HG03520 (cell line): Measurements from ENCODE around the gene COL18A1.

Source experiments
- ATAC-seq: cut with Tn5 transposase; IDR thresholded peaks from one replicate; pipeline ENCODE4 v1.9.1; 2021; ENCODE audit warnings: mild to moderate bottlenecking, moderate library complexity; ENCODE audit not compliant: unreplicated experiment

The COL18A1 gene

DNA sequence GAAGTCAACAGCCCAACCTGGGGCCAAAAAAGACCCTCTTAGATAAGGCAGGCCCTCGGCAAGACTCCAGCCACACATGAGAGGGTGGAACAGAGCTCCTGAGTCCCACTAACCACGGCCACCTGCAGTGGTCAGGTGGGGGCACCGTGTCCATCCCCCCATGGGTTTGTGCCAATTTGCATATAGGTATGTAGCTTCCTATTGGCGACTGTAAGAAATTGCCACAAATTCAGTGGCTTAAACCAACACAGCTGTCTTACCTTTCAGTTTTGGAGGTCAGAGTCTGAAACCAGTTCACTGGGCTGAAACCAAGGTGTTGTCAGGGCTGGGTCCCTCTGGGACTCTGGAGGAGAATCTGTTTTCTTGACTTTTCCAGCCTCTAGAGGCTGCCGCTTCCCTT is 59.3 kb downstream of the COL18A1 start:
- no peak for ATAC-seq

DNA sequence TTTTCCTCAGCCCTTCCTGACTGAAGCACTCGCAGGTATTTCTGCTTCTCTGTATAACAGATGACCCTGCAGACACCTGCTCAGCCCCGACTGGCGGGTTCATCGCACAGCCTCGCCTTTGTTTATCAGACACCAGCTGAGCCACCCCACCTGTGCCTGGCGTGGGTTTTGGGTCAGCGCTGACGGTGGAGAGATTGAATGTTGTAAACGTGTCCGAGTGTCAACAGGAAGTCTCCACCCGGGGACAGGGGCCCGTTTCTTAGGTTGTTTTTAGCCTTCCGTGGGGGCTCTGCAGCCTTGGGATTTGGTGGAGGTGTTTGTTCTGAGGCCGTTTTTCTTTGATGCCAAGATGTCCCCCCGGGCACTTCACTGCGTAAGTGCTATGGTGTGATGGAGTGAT is 60.1 kb downstream of the COL18A1 start:
- no peak for ATAC-seq

DNA sequence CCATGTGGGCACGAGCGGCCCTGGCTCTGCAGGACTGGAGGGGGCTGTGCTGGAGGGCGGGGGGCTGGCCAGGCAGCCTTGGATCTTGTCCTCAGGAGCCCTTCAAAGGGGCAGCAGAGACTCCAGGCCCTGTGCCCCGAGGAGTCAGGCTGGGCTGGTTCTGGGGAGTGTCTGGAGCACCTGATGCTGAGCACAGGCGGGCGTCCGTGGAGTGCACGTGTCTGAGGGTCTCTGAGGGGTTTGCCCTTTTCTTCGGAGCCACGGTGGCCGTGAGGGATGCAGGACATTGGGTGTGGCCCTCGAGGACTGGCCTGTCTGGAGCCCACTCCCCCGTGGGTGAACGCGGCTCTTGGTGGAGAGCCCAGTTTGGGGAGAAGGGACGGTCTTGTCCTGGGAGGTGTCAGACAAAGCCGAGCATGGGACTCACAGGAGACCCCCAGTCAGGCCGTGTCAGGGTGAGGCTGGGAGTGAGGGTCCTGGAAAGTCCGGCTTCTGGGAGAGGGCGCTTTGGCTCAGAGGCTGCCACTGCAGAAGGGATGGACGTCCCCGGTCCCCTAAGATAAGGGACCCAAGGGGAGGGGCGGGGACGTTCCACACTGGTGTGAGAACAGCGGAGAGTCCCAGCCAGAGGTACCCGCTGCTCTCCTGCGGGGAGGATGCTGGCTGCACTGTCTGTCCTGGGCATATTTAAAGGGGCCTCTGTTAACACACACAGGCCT is 60.8 kb downstream of the COL18A1 start:
- no peak for ATAC-seq

DNA sequence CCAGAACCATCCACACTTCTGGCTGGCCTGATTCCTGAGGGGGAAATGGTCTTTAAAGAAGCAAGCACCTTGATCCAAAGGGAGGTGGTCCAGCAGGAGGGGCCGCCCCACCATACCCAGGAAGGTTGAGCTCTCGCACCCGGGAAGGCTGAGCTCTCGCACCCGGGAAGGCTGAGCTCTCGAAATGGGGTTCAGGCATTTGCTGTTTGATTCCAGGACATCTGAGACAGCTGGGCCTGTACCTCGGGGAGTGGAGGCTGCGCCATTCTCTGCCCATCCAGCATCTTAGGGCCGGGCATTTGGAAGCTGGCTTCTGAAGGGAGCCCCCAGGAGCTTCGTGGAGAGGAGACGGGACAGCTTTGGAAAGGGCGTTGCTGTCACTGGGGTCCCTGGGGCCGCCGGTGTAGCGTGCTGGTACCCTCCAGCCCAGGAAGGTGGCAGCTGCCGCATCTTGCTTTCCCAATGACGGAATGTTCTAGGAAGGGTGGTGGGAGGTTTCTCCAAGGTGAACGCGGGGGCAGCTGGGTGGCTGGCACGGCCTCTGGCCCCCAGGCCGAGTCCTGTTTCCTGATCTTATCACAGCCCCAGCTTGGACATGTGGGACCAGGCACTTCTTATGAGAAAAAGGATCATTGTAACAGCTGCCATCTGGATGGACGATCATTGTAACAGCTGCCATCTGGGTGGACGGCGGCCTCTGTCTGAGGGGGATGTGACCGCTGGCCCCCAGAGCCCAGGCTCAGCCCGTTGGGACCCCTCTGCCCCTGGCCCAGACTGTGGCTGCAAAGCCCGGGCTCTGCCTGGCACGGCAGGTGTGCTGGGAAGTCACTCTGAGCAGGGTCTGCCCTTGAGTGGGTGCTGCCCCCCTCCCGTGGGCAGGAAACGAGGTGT is 61.6 kb downstream of the COL18A1 start:
- ATAC-seq, result no peak

DNA sequence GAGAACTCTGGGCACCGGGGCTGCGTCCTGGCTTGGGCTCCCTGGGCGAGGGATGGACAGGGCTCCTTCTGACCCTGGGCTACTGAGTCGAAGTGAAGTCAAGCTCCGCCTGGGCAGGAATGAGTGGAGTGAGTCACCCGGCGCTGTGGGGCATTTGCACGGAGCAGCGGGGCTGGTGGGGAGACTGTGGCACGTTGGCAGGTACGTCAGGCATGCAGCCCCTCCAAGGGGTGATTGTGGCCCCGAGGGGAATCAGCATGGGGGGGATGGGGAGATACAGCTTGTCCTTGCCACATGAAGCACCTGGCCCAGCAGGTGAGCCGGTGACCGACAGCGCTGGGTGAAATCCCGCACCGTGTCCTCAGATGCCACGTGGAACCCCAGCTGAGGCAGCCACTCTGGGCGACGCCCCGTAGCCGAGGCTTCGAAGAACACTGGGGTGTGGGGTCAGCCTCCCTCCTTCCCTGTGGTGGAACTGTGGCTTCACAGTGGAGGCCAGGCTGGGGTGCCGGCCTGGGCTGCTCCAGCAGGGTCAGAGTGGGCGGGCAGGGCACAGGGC is 62.3 kb downstream of the COL18A1 start:
- ATAC-seq, result no peak

DNA sequence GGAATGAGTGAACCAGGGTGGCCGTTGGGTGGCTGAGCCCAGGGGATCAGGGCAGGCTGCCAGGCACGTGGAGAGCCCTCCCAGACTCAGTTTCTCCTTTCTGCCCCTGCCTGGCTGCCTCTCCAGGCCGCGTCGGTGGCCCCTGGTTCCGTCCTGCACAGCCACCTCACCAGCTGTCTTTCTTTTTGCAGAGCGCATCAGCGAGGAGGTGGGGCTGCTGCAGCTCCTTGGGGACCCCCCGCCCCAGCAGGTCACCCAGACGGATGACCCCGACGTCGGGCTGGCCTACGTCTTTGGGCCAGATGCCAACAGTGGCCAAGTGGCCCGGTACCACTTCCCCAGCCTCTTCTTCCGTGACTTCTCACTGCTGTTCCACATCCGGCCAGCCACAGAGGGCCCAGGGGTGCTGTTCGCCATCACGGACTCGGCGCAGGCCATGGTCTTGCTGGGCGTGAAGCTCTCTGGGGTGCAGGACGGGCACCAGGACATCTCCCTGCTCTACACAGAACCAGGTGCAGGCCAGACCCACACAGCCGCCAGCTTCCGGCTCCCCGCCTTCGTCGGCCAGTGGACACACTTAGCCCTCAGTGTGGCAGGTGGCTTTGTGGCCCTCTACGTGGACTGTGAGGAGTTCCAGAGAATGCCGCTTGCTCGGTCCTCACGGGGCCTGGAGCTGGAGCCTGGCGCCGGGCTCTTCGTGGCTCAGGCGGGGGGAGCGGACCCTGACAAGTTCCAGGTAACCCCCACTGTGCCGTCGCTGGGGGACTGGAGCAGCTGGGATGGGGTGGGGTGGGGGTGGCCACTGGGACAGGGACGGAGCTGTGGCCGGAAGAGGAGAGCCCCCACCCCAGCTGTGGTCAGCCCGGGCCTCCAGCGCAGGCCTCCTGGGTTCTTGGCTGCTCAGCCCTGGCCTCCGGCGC is 63.3 kb downstream of the COL18A1 start:
- ATAC-seq, result no peak

DNA sequence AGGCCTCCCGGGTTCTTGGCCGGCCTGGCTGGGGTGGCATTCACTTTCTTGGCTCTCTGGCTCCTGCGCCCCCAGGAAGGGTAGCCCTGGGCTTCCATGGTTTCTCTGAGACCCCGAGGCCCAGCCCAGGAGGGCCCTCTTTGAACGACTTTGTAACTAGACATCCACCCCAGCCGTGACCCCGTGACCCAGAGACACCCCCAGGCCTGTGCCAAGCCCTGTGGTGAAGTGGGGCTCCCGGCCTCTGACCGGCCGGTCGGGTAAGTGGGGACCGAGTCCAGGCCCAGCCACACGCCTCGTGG is 64.0 kb downstream of the COL18A1 start:
- ATAC-seq, result no peak

DNA sequence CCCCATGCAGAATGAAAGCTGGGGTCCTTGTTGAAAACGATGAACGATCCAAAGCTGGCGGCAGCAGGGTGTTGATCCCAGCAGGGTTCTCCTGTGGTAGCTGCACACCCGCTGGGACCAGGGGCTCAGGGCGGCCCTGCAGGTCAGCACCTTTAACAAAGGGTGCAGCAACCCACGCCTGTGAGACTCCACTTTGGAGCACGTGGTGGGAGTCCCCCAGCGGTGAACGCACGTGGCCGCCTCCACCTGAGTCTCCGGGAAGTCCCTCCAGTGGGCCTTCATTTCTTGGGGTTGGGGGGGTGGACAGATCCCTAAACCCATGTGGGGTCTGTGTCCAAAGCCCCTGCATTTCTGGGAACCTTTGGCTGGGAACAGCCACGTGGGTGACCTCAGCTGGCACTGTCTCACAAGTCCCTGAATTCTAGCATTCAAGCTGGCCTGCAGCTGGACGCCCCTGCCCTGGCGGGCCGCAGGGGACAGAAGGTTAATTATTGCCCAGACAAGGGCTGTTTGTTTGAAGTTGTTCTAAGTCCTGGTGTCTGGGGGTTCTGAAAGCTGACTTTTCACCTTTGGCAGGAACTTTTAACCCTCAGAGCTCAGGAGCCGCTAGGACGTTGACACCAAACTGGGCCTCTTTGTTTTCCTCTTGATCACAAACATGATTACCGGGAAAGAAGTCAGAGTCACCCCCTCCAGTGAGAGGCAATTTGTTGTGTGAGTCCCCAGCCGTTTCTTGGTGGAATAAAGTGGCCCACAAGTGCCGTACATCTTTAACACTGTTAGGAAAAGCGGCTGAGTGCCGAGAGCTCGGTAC is 64.5 kb downstream of the COL18A1 start:
- no peak for ATAC-seq

DNA sequence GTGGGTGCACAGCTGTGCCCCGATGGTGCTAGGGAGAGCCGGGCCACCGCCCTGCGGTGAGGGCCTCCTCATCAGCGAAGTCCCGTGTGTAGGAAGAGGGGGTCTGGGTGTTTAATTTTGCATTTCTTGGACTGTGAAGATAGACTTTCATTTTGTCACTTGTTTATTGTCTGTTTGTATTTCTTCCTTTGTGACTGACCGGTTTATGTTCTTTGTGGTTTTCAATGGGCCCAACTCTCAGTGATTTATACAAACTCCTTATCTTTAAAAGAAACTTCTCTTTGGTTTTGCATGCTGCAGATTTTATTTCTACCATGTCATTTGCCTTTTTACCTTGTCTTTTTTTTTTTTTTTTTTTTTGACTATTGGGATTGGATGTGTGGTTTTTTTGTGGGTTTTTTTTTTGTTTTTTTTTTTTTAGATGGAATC is 65.1 kb downstream of the COL18A1 start:
- ATAC-seq, result no peak

DNA sequence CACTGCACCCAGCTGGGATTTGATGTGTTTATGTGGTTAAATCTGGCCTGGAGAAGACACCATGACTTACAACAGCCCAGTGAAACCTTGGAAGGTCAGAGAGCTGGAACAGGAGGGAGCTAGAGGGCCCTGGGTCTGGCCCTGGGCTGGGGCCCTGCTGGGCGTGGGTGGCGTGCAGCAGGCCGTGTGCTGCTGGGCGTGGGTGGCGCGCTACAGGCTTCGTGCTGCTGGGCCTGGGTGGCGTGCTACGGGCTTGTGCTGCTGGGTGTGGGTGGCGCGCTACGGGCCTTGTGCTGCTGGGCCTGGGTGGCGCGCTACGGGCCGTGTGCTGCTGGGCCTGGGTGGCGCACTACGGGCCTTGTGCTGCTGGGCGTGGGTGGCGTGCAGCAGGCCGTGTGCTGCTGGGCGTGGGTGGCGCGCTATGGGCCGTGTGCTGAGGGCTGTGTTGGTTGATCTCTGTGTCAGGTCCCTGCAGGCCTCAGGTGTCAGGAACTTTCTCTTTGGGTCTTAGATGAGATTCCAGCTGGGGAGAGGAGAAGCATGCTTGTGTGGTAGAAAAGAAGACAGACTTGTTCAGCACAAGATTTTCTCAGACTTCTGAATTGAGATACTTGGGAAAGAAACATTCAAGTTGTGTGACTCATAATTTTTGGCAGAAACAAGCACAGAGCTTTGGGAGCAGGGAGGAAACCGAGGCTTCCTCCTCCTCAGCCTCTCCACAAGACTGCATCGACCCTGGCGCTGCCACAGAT is 66.0 kb downstream of the COL18A1 start:
- ATAC-seq, result no peak

DNA sequence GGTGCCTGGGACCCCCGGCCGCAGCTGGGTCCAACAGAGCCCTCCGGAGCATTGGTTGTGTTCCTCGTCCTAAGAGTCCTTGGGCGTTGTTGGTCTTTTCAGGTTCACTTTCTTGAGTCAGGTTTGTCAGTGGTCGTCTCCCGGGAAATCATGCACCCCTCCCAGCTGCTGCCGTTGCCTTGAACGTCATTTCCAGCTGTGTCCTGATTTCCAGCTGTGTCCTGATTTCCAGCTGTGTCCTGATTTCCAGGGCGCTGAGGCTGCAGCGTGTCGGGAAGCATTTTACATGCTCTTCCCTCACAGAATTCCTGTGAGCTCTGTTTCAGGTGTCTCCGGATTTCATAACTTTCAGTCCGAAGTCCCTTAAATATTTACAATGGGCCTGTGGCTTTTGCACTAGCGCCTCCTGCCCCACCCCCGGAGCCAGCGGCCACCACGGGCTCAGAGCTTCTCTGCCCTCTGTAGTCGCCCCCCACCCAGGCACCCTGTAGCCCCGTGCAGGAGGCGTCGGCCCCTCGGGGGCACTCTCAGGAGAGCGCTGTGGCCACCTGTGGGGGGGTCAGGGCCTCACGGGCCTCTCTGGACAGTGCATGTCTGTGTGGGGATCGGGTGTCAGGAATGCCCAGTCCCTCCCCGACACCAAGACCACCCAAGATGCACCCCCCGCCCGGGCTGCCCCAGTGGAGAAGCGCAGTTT is 66.7 kb downstream of the COL18A1 start:
- ATAC-seq, result no peak

DNA sequence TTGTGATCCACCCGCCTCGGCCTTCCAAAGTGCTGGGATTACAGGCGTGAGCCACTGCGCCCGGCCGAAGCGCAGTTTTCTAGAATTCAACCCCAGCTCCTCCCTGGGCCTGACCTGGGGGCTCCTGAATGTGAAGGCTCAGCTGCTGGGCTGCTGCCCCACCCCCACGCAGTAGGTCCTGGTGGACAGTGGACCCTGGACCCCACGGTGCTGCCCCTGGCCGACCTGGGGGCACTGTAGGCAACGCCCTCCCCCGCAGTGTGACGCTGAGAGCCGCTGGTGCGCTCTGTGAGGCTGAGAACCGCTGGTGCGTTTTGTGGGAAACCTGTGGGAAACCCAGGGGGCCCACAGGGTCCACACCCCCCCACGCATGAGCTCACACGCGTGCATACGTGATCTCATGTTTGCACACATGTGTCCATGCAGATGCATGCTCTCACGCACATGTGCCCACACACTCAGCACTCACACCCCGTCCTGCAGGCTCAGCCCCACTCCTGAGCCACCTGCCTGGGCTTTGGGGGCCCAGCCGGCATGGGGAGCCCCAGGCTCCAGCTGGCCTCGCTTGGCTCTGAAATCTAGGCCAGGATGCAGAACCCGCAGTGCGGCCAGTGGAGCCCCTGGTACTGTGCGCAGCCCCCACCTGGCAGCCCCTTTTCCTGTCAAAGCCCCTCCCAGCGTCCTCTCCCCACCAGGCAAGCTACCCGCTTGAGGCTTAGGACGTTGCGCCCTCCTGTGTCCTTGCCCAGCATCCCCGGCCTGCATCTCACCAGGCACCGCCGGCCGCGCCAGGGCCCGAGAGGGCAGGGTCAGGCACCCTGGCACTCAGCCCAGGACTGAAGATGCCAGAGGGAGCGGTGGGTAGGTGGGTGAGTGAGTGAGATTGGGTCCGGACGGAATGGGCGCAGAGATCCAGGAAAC is 67.7 kb downstream of the COL18A1 start:
- no peak for ATAC-seq

DNA sequence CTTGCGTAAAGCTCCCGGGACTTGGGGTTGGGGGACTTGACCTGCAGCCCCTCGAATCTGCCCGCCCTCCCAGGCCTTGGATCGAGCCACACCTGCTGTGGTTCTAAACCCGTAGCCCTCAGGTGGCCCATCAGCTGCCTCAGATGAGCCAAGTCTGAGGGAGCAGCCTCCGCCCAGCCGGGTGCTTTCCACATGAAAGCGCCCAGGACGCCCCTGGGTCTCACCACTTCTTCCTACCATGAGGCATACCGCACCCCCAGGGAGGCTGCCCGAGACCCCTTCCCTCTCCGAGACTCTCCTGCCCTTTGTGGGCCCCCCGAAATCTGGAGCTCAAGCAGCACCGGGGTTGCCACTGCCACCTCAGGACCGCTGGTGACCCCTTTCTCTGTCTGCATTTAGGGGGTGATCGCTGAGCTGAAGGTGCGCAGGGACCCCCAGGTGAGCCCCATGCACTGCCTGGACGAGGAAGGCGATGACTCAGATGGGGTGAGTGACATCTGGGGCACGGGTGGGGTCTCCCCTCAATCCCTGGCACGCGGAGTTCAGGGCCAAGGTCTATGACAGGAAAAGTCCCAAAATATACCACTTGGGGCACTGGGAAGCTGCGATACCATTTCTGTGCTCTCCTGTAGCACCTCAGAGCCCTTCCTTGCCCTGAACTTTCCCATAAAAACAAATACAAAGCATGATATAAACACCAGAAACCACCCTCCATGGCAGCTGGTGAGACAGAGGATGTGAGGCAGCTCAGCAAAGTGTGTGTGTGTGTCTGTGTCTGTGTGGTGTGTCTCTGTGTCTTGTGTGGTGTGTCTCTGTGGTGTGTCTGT is 68.7 kb downstream of the COL18A1 start:
- ATAC-seq, result no peak

DNA sequence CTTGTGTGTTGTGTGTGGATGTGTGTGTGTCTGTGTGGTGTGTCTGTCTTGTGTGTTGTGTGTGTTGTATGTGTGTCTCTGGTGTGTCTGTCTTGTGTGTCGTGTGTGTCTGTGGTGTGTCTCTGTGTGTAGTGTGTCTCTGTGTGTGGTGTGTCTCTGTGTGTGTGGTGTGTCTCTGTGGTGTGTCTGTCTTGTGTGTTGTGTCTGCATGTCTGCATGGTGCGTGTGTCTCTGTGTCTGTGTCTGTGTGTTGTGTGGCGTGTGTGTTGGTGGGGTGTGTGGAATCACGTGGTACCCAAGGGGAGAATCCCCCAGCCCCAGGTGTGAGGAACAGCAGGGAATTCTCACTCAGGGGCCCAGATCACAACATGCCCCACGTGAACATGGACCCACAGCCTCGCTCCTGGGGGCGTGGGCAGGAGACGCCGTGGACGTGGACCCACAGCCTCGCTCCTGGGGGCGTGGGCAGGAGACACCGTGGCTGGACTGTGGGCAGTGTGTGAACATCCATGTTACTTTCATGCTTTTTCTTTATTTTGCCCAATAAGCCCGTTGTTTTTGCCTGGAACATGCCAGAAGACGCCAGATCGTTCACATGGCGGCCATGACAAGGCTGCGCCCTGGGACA is 69.5 kb downstream of the COL18A1 start:
- ATAC-seq, result no peak

DNA sequence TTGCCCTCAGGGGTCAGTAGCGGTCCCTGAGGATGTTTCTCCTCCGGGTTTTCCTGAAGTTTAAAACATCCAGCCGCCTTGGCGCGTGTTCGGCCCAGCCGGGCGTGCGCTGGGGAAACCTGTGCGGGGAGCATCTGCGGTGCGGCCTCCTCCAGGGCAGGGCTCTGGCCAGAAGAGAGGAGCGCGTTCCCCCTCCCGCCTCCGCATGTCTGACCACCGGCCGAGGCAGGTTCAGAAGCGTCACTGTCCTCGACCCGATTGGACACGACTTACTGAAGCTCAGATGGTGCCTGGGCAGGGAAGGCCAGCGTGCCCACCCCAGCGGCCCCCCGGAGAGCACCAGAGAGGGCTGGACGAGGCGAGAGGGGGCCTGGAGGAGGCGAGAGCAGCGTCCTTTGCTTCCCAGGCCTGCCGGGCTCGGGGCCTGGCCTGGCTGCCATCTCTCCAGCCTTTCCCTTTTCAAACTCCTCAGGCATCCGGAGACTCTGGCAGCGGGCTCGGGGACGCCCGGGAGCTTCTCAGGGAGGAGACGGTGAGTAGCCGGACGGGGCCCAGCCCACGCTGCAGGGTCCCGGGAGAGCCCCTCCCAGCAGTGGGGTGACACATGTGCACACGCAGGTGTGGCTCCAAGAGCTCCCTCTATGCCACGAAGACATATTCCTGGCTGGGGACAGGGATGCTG is 70.2 kb downstream of the COL18A1 start:
- no peak for ATAC-seq
